Natural killer cell (primary cell): ENCODE data around the gene VMP1. TPM values are rescaled to one million over a fixed set of nuclear protein-coding genes. Genes with fewer than 3 reads are reported as not detected.

Experiments
- ATAC-seq, 3 donors: fragments of 150-1000 bp in 2 of 3; fragments of 200-7000 bp in 1 of 3; cut with Tn5 transposase; 1 replicate in 1 of 3; 2 replicates in 2 of 3; pipeline ENCODE4 v1.10.0; 2021; ENCODE audit warnings: mild to moderate bottlenecking in 2 of 3, moderate library complexity in 2 of 3
- DNase-seq, 2 donors: peaks; one replicate each; pipeline versions ENCODE4 v3.0.0 to v3.0.0-alpha.2; 2013 to 2021; ENCODE audit warnings: mixed read lengths in 1 of 2
- H3K27ac ChIP-seq: one replicate; pipeline ENCODE4 v1.5.1; 2013; ENCODE audit warnings: mild to moderate bottlenecking, low read length
- H3K27me3 ChIP-seq: one replicate; pipeline ENCODE4 v1.6.1; 2013; ENCODE audit warnings: low read length; ENCODE audit not compliant: control insufficient read depth, insufficient read depth
- H3K36me3 ChIP-seq: one replicate; pipeline ENCODE4 v1.6.1; 2013; ENCODE audit warnings: low read length; ENCODE audit not compliant: control insufficient read depth, insufficient read depth
- H3K4me1 ChIP-seq: one replicate; pipeline ENCODE4 v1.6.1; 2013; ENCODE audit warnings: low read length; ENCODE audit not compliant: control insufficient read depth, insufficient read depth
- H3K4me3 ChIP-seq: one replicate; pipeline ENCODE4 v1.5.1; 2013; ENCODE audit warnings: low read length
- H3K9me3 ChIP-seq: one replicate; pipeline ENCODE4 v1.6.1; 2013; ENCODE audit warnings: low read length; ENCODE audit not compliant: control insufficient read depth, insufficient read depth
- H3K27ac Mint-ChIP-seq, 2 donors: one replicate each; pipeline ENCODE4 v1.8.0; 2022; ENCODE audit warnings: mild to moderate bottlenecking in 2 of 2, mixed read lengths in 2 of 2, moderate library complexity in 1 of 2
- H3K27me3 Mint-ChIP-seq, 2 donors: one replicate each; pipeline ENCODE4 v1.8.0; 2022; ENCODE audit warnings: low read depth in 2 of 2, mixed read lengths in 2 of 2
- H3K36me3 Mint-ChIP-seq: one replicate; pipeline ENCODE4 v1.8.0; 2022; ENCODE audit warnings: mixed read lengths
- H3K4me1 Mint-ChIP-seq, 2 donors: one replicate each; pipeline ENCODE4 v1.8.0; 2022; ENCODE audit warnings: mixed read lengths in 2 of 2
- H3K4me3 Mint-ChIP-seq: one replicate; pipeline ENCODE4 v1.8.0; 2022; ENCODE audit warnings: mild to moderate bottlenecking, moderate library complexity, mixed read lengths
- H3K9me3 Mint-ChIP-seq, 2 donors: one replicate each; pipeline ENCODE4 v1.8.0; 2022; ENCODE audit warnings: mixed read lengths in 2 of 2
- CTCF ChIP-seq: fragments of 200-600 bp; IDR thresholded peaks from one replicate; pipeline ENCODE4 v1.8.0; 2022; ENCODE audit warnings: antibody characterized with exemption
- WGBS: methylation state at CpG from one replicate; pipeline ENCODE4 v1.1.7; 2013; ENCODE audit warnings: missing lambda C conversion rate; ENCODE audit not compliant: insufficient coverage; 5-methylcytosine and 5-hydroxymethylcytosine counted together
- intact Hi-C: fragments of 100-400 bp; cut with micrococcal nuclease; formaldehyde crosslinking; loops from one replicate; pipeline ENCODE4 v1.14.2; 2022
- total RNA-seq, 4 donors: library from RNA; stranded (reverse); fragments of 120-200 nt in 1 of 4; gene quantifications; one replicate each; pipeline versions ENCODE4 v1.2.3 to v1.2.4, GENCODE V29; 2013 to 2022

Gene VMP1
- total RNA-seq, 3 donors from 2014 or later (not counting 1 experiment from before 2014, with no cell fraction given) = 136 to 175 (median 162) TPM

- H3K4me1 ChIP-seq = no peaks in the 10 kb centered on the region
- peaks cover 83% of the 10 kb centered on the region for H3K36me3 ChIP-seq
- Mint-ChIP-seq H3K9me3 (no peaks in the 10 kb centered on the region), H3K27ac (peak overlapping the region in 1 of 2 donors; percentile 56), H3K4me1 (peaks cover 7 to 26% of the 10 kb centered on the region in 2 donors), H3K36me3 (peaks cover 16% of the 10 kb centered on the region), H3K27me3 (no peaks in the 10 kb centered on the region), H3K4me3 (no peak overlapping the region)
- no peak overlapping the region for H3K27ac ChIP-seq
- no peaks in the 10 kb centered on the region for H3K27me3 ChIP-seq
- intact Hi-C loops = no loop called here
- no CpG with 5 or more reads among the region's 1 CpG for WGBS
- TF ChIP-seq CTCF = no peak
- no peak for ATAC-seq
- H3K9me3 ChIP-seq = no peaks in the 10 kb centered on the region
- H3K4me3 ChIP-seq = no peak overlapping the region
- DNase-seq = no peak
Observed at GRCh38 chr17:59669411-59669810, 38.0 kb upstream of the VMP1 start.

GRCh38 chr17:59669944-59670343 lies 37.5 kb upstream of the VMP1 start:
- Mint-ChIP-seq H3K4me3 (no peak overlapping the region), H3K27me3 (no peaks in the 10 kb centered on the region), H3K4me1 (peaks cover 7 to 26% of the 10 kb centered on the region in 2 donors), H3K9me3 (no peaks in the 10 kb centered on the region), H3K36me3 (peaks cover 11% of the 10 kb centered on the region), H3K27ac (peak overlapping the region; percentile 48 to 56)
- Histone ChIP-seq H3K27me3 (no peaks in the 10 kb centered on the region), H3K27ac (no peak overlapping the region), H3K36me3 (peaks cover 84% of the 10 kb centered on the region), H3K4me1 (no peaks in the 10 kb centered on the region), H3K9me3 (no peaks in the 10 kb centered on the region), H3K4me3 (no peak overlapping the region)
- no peak for DNase-seq
- intact Hi-C loops = no loop called here
- no peak for TF ChIP-seq CTCF
- WGBS = no CpG with 5 or more reads among the region's 1 CpG
- ATAC-seq = no peak

- intact Hi-C loops = no loop called here
- 100% methylated on average over 1 of the region's 1 CpG for WGBS
Observed at GRCh38 chr17:59671386-59671785, 36.1 kb upstream of the VMP1 start.

More at GRCh38 chr17:59671386-59671785, 36.1 kb upstream of the VMP1 start:
- H3K27me3 Mint-ChIP-seq = no peaks in the 10 kb centered on the region
- no peak overlapping the region for H3K4me3 Mint-ChIP-seq
- H3K9me3 ChIP-seq = no peaks in the 10 kb centered on the region
- peaks cover 83% of the 10 kb centered on the region for H3K36me3 ChIP-seq
- H3K27me3 ChIP-seq = no peaks in the 10 kb centered on the region
- TF ChIP-seq CTCF = no peak
- DNase-seq (no peak), ATAC-seq (no peak)
- no peak overlapping the region for H3K27ac ChIP-seq
- H3K36me3 Mint-ChIP-seq = peaks cover 8% of the 10 kb centered on the region
- H3K9me3 Mint-ChIP-seq = no peaks in the 10 kb centered on the region
- H3K4me1 Mint-ChIP-seq = peaks cover 7 to 31% of the 10 kb centered on the region in 2 donors
- no peaks in the 10 kb centered on the region for H3K4me1 ChIP-seq
- H3K4me3 ChIP-seq = no peak overlapping the region
- peak overlapping the region in 1 of 2 donors; percentile 68 for H3K27ac Mint-ChIP-seq
